ENCODE results near the gene SRP68. TPM values are rescaled to one million over a fixed set of nuclear protein-coding genes. Genes with fewer than 3 reads are reported as not detected.

SRP68 gene
- polyA plus RNA-seq, 3 donors: 27.4 to 47.1 (median 42.1) TPM

DNA sequence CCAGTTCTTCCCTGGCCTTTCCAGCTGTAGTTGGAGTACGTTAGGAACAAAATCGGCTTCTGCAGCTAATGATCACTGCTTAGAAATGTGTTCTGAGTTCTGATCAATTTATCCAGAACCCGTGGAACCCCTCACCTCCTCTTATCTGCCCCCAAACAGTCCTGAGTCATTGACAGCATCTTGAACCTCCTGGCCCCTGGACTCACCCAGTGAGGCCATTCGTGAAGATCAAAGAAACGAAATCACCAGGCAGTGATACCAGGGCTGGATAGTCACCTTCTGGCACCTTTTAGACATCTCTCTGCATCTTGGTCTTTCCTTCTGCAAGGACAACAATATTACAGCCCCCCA lies 48.3 kb upstream of the SRP68 start:
- DNase-seq: no peak
- H3K4me1 Mint-ChIP-seq: peaks cover 11% of the 10 kb centered on the region
- H3K36me3 ChIP-seq (replicated peaks in 1 of 2; ENCODE audit: control insufficient read depth in 1 of 2, insufficient read depth in 2 of 2, low read length in 2 of 2): no peaks in the 10 kb centered on the region
- no peak overlapping the region for H3K27ac Mint-ChIP-seq
- H4K20me1 ChIP-seq (ENCODE audit: insufficient read depth, low read length): no peaks in the 10 kb centered on the region
- H3K79me2 ChIP-seq (ENCODE audit: insufficient read depth, low read length): no peaks in the 10 kb centered on the region
- H3K4me3 Mint-ChIP-seq: no peak overlapping the region
- no peak overlapping the region for H3K9ac ChIP-seq (ENCODE audit: insufficient read depth, low read length, poor library complexity, severe bottlenecking)
- no peak overlapping the region for H3K4me2 ChIP-seq (replicated peaks; ENCODE audit: extremely low read depth, low read length, poor library complexity, severe bottlenecking)
- TF ChIP-seq, protein P1, sequence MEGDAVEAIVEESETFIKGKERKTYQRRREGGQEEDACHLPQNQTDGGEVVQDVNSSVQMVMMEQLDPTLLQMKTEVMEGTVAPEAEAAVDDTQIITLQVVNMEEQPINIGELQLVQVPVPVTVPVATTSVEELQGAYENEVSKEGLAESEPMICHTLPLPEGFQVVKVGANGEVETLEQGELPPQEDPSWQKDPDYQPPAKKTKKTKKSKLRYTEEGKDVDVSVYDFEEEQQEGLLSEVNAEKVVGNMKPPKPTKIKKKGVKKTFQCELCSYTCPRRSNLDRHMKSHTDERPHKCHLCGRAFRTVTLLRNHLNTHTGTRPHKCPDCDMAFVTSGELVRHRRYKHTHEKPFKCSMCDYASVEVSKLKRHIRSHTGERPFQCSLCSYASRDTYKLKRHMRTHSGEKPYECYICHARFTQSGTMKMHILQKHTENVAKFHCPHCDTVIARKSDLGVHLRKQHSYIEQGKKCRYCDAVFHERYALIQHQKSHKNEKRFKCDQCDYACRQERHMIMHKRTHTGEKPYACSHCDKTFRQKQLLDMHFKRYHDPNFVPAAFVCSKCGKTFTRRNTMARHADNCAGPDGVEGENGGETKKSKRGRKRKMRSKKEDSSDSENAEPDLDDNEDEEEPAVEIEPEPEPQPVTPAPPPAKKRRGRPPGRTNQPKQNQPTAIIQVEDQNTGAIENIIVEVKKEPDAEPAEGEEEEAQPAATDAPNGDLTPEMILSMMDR (IDR thresholded peaks at IDR 0.05): no peak
- H3K4me1 ChIP-seq (ENCODE audit: control insufficient read depth in 1 of 2, insufficient read depth in 2 of 2, low read length in 2 of 2): peaks cover 10 to 20% of the 10 kb centered on the region in 2 donors
- intact Hi-C loops (cut with micrococcal nuclease): loop anchor here (2.0 to 10.0 kb wide), 5 partner anchors 57 to 284 kb away; no protein-coding TSS in a partner anchor
- H3K27me3 Mint-ChIP-seq (ENCODE audit: low read depth in 3 of 3): peaks cover 8 to 25% (median 16%) of the 10 kb centered on the region in 3 donors
- no peak overlapping the region for H3K27ac ChIP-seq (ENCODE audit: low read depth in 1 of 2, low read length in 2 of 2)
- no peaks in the 10 kb centered on the region for H3K9me3 ChIP-seq (replicated peaks in 1 of 2; ENCODE audit: control insufficient read depth in 1 of 2, insufficient read depth in 1 of 2, low read length in 2 of 2)
- 95% methylated on average over 5 of the region's 5 CpGs for WGBS (ENCODE audit: insufficient coverage)
- peaks cover 0 to 9% (median 2%) of the 10 kb centered on the region in 7 donors for H3K9me3 Mint-ChIP-seq
- H2AFZ ChIP-seq (ENCODE audit: insufficient read depth, low read depth, low read length, poor library complexity, severe bottlenecking): peak overlapping the region; percentile 82
- H3K36me3 Mint-ChIP-seq: no peaks in the 10 kb centered on the region
- no peak overlapping the region for H3K4me3 ChIP-seq (replicated peaks in 1 of 3; ENCODE audit: low read depth in 2 of 3, low read length in 3 of 3)
- H3K27me3 ChIP-seq (ENCODE audit: control insufficient read depth in 2 of 2, insufficient read depth in 2 of 2, low read length in 2 of 2): no peaks in the 10 kb centered on the region

DNA sequence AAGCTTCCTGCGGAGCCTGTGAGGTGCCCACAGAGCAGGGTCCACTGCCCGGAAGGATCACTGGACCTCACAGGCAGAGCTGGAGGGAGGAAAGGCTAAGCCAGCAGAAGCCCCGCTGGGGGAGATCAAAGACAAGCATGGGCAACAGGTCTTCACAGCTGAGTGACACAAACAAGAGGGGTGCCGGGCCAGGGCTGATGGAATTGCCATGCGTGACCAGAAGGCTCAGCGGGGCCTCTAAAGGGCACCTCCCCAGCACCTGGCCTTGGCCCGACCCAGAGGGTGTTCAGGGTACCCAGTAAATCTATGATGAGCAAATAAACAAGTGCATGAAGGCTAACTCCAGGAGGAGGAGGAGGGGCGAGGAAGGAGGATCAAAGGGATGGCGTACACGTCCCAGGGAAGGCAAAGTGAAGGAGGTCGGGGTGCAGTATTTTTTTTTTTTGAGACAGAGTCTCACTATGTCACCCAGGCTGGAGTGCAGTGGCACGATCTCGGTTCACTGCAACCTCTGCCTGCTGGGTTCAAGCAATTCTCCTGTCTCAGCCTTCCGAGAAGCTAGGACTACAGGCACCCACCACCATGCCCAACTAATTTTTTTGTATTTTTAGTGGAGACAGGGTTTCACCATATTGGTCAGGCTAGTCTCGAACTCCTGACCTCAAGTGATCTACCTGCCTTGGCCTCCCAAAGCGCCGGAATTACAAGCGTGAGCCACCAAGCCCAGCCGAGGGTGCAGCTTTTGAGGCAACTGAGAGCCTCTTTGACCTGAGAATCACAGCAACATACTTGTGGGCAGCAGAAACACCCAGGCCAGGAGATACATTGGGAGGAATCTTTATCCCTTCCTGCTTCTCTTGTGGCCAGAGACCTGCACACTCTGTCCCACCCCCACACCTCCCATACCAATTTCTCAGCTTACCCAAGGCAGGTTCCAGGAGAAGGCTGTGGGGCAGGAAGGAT lies 47.4 kb upstream of the SRP68 start:
- Histone ChIP-seq H3K4me3 (replicated peaks in 1 of 3; ENCODE audit: low read depth in 2 of 3, low read length in 3 of 3) (no peak overlapping the region), H3K9ac (ENCODE audit: insufficient read depth, low read length, poor library complexity, severe bottlenecking) (no peak overlapping the region), H3K79me2 (ENCODE audit: insufficient read depth, low read length) (no peaks in the 10 kb centered on the region), H3K4me1 (ENCODE audit: control insufficient read depth in 1 of 2, insufficient read depth in 2 of 2, low read length in 2 of 2) (peaks cover 10 to 20% of the 10 kb centered on the region in 2 donors), H3K36me3 (replicated peaks in 1 of 2; ENCODE audit: control insufficient read depth in 1 of 2, insufficient read depth in 2 of 2, low read length in 2 of 2) (no peaks in the 10 kb centered on the region), H3K27me3 (ENCODE audit: control insufficient read depth in 2 of 2, insufficient read depth in 2 of 2, low read length in 2 of 2) (no peaks in the 10 kb centered on the region), H3K27ac (ENCODE audit: low read depth in 1 of 2, low read length in 2 of 2) (no peak overlapping the region), H3K9me3 (replicated peaks in 1 of 2; ENCODE audit: control insufficient read depth in 1 of 2, insufficient read depth in 1 of 2, low read length in 2 of 2) (no peaks in the 10 kb centered on the region), H3K4me2 (replicated peaks; ENCODE audit: extremely low read depth, low read length, poor library complexity, severe bottlenecking) (no peak overlapping the region), H4K20me1 (ENCODE audit: insufficient read depth, low read length) (no peaks in the 10 kb centered on the region), H2AFZ (ENCODE audit: insufficient read depth, low read depth, low read length, poor library complexity, severe bottlenecking) (no peak overlapping the region)
- Mint-ChIP-seq H3K36me3 (no peaks in the 10 kb centered on the region), H3K27ac (no peak overlapping the region), H3K9me3 (peaks cover 0 to 7% (median 2%) of the 10 kb centered on the region in 7 donors), H3K27me3 (ENCODE audit: low read depth in 3 of 3) (peaks cover 8 to 25% (median 14%) of the 10 kb centered on the region in 3 donors), H3K4me1 (peaks cover 11% of the 10 kb centered on the region), H3K4me3 (no peak overlapping the region)
- 88% methylated on average over 14 of the region's 19 CpGs for WGBS (ENCODE audit: insufficient coverage)
- TF ChIP-seq, protein P1 (IDR thresholded peaks at IDR 0.05): no peak
- no peak for DNase-seq
- intact Hi-C loops (cut with micrococcal nuclease): loop anchor here (2.0 to 10.0 kb wide), 5 partner anchors 58 to 285 kb away; no protein-coding TSS in a partner anchor
